ENCODE results near the gene LTBP1.

LTBP1 gene

GRCh38 chr2:33223856-33224255, 277.1 kb downstream of the LTBP1 start:
- TF ChIP-seq TEAD4 (IDR thresholded peaks at IDR 0.05) (no peak), EGR1 (IDR thresholded peaks at IDR 0.05) (no peak), FOXM1 (IDR thresholded peaks at IDR 0.05; ENCODE audit: borderline replicate concordance, low read depth) (no peak), RAD21 (IDR thresholded peaks at IDR 0.05; ENCODE audit: low read depth) (no peak), USF1 (IDR thresholded peaks at IDR 0.05) (no peak), CREB1 (IDR thresholded peaks at IDR 0.05; ENCODE audit: low read depth) (no peak), TAF1 (IDR thresholded peaks at IDR 0.05; ENCODE audit: low read depth) (no peak), CEBPB (IDR thresholded peaks at IDR 0.05) (no peak), NFIC (IDR thresholded peaks at IDR 0.05) (no peak), EP300 (IDR thresholded peaks at IDR 0.05; ENCODE audit: borderline replicate concordance) (no peak), ZBTB7A (IDR thresholded peaks at IDR 0.05; ENCODE audit: low read depth) (no peak), TCF12 (IDR thresholded peaks at IDR 0.05; ENCODE audit: low read depth) (no peak)
- TF ChIP-seq, protein P1, sequence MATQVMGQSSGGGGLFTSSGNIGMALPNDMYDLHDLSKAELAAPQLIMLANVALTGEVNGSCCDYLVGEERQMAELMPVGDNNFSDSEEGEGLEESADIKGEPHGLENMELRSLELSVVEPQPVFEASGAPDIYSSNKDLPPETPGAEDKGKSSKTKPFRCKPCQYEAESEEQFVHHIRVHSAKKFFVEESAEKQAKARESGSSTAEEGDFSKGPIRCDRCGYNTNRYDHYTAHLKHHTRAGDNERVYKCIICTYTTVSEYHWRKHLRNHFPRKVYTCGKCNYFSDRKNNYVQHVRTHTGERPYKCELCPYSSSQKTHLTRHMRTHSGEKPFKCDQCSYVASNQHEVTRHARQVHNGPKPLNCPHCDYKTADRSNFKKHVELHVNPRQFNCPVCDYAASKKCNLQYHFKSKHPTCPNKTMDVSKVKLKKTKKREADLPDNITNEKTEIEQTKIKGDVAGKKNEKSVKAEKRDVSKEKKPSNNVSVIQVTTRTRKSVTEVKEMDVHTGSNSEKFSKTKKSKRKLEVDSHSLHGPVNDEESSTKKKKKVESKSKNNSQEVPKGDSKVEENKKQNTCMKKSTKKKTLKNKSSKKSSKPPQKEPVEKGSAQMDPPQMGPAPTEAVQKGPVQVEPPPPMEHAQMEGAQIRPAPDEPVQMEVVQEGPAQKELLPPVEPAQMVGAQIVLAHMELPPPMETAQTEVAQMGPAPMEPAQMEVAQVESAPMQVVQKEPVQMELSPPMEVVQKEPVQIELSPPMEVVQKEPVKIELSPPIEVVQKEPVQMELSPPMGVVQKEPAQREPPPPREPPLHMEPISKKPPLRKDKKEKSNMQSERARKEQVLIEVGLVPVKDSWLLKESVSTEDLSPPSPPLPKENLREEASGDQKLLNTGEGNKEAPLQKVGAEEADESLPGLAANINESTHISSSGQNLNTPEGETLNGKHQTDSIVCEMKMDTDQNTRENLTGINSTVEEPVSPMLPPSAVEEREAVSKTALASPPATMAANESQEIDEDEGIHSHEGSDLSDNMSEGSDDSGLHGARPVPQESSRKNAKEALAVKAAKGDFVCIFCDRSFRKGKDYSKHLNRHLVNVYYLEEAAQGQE (IDR thresholded peaks at IDR 0.05; ENCODE audit: low read depth) = no peak

DNA sequence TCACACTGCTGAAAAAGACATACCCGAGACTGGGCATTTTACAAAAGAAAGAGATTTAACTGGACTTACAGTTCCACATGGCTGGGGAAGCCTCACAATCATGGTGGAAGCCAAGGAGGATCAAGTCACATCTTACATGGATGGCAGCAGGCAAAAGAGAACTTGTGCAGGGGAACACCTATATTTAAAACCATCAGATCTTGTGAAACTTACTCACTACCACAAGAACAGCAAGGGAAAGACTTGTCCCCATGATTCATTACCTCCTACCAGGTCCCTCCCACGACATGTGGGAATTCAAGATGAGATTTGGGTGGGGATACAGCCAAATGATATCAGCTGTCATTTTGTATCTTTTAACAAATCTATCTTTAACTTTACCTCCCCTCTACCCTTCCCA, 278.6 kb downstream of the LTBP1 start:
- TF ChIP-seq TEAD4 (IDR thresholded peaks at IDR 0.05) = no peak
- no peak for TF ChIP-seq RAD21 (IDR thresholded peaks at IDR 0.05; ENCODE audit: low read depth)
- TF ChIP-seq CEBPB (IDR thresholded peaks at IDR 0.05) = no peak
- TF ChIP-seq YY1 (IDR thresholded peaks at IDR 0.05; ENCODE audit: low read depth) = no peak
- TF ChIP-seq ZBTB7A (IDR thresholded peaks at IDR 0.05; ENCODE audit: low read depth) = no peak
- no peak for TF ChIP-seq MAX (IDR thresholded peaks at IDR 0.05)
- TF ChIP-seq TAF1 (IDR thresholded peaks at IDR 0.05; ENCODE audit: low read depth) = no peak
- no peak for TF ChIP-seq USF1 (IDR thresholded peaks at IDR 0.05)
- no peak for TF ChIP-seq EP300 (IDR thresholded peaks at IDR 0.05; ENCODE audit: borderline replicate concordance)
- no peak for TF ChIP-seq CREB1 (IDR thresholded peaks at IDR 0.05; ENCODE audit: low read depth)
- TF ChIP-seq EGR1 (IDR thresholded peaks at IDR 0.05) = no peak
- TF ChIP-seq FOXM1 (IDR thresholded peaks at IDR 0.05; ENCODE audit: borderline replicate concordance, low read depth) = no peak

DNA sequence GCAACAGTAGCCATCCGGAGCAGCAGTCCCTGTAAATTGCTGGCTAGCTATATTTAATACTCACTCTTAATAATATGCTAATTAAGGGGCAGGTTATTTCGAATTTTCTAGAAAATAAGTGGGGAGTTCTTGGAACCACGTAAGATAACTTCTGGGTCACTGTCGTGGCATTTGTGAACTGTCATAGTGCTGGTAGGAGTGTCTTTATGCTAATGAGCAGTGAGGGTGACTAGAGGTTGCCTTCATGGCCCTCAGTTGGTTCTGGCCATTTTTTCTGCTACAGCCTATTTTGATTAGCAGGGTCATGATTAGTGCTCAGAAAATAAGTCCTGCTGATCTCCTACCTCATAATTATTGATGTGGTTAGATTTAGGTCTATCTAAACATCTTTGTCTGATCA, 279.8 kb downstream of the LTBP1 start:
- TF ChIP-seq FOXM1 (IDR thresholded peaks at IDR 0.05; ENCODE audit: borderline replicate concordance, low read depth) = no peak
- no peak for TF ChIP-seq CREB1 (IDR thresholded peaks at IDR 0.05; ENCODE audit: low read depth)
- no peak for TF ChIP-seq MAX (IDR thresholded peaks at IDR 0.05)
- no peak for TF ChIP-seq RAD21 (IDR thresholded peaks at IDR 0.05; ENCODE audit: low read depth)
- no peak for TF ChIP-seq CEBPB (IDR thresholded peaks at IDR 0.05)
- TF ChIP-seq ZBTB7A (IDR thresholded peaks at IDR 0.05; ENCODE audit: low read depth) = no peak
- no peak for TF ChIP-seq EP300 (IDR thresholded peaks at IDR 0.05; ENCODE audit: borderline replicate concordance)
- TF ChIP-seq EGR1 (IDR thresholded peaks at IDR 0.05) = no peak

GRCh38 chr2:33229646-33230045, 282.9 kb downstream of the LTBP1 start:
- TF ChIP-seq USF1 (IDR thresholded peaks at IDR 0.05) (no peak), EP300 (IDR thresholded peaks at IDR 0.05; ENCODE audit: borderline replicate concordance) (no peak), TAF1 (IDR thresholded peaks at IDR 0.05; ENCODE audit: low read depth) (no peak), TCF12 (IDR thresholded peaks at IDR 0.05; ENCODE audit: low read depth) (no peak), NFIC (IDR thresholded peaks at IDR 0.05) (no peak), RAD21 (IDR thresholded peaks at IDR 0.05; ENCODE audit: low read depth) (no peak)
- TF ChIP-seq, protein P1 (IDR thresholded peaks at IDR 0.05; ENCODE audit: low read depth) = no peak

DNA sequence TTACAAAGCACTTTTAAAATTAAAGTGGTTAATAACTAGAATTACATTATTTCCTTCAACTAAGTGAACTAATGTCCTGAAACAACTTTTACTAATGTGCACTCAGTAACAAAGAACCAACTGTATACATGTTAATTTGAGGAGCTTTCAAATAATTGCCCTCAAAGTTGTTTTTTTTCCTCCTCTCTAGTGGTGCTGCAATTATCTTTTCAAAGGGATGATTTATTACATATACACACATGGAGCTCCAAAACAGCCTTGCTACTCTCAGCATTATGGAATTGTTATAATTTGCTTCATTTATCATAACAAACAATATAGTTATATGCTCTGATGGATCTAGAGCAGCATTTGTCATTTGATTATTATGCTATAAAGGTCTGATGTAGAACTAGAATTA, 283.4 kb downstream of the LTBP1 start:
- TF ChIP-seq YY1 (IDR thresholded peaks at IDR 0.05; ENCODE audit: low read depth) (no peak), TEAD4 (IDR thresholded peaks at IDR 0.05) (no peak), NFIC (IDR thresholded peaks at IDR 0.05) (no peak), MAX (IDR thresholded peaks at IDR 0.05) (no peak), USF1 (IDR thresholded peaks at IDR 0.05) (no peak), RAD21 (IDR thresholded peaks at IDR 0.05; ENCODE audit: low read depth) (no peak), CREB1 (IDR thresholded peaks at IDR 0.05; ENCODE audit: low read depth) (no peak), TAF1 (IDR thresholded peaks at IDR 0.05; ENCODE audit: low read depth) (no peak), TCF12 (IDR thresholded peaks at IDR 0.05; ENCODE audit: low read depth) (no peak), EP300 (IDR thresholded peaks at IDR 0.05; ENCODE audit: borderline replicate concordance) (no peak), EGR1 (IDR thresholded peaks at IDR 0.05) (no peak), FOXM1 (IDR thresholded peaks at IDR 0.05; ENCODE audit: borderline replicate concordance, low read depth) (no peak), CEBPB (IDR thresholded peaks at IDR 0.05) (no peak), ZBTB7A (IDR thresholded peaks at IDR 0.05; ENCODE audit: low read depth) (no peak)
- TF ChIP-seq, protein P1 (IDR thresholded peaks at IDR 0.05; ENCODE audit: low read depth) = no peak

Data from Ishikawa (cell line).